Activated CD4-positive, alpha-beta T cell treated with anti-CD3 and anti-CD28 coated beads, Interleukin-2, Interleukin-6, amounts not matched to agents 100 ng/mL and 50 ng/mL, durations not matched to agents 16 hours and 8 hours (primary cell): ENCODE measurements around the gene FBXW2.
"Not testable (repeated sequence)": the region's sequence is repeated elsewhere in the genome, so short reads cannot be mapped to it uniquely, and the experiment has no call there.

Experiments used
- DNase-seq: peaks from one replicate; pipeline ENCODE4 v3.0.0-alpha.2; 2020

FBXW2 gene

DNA sequence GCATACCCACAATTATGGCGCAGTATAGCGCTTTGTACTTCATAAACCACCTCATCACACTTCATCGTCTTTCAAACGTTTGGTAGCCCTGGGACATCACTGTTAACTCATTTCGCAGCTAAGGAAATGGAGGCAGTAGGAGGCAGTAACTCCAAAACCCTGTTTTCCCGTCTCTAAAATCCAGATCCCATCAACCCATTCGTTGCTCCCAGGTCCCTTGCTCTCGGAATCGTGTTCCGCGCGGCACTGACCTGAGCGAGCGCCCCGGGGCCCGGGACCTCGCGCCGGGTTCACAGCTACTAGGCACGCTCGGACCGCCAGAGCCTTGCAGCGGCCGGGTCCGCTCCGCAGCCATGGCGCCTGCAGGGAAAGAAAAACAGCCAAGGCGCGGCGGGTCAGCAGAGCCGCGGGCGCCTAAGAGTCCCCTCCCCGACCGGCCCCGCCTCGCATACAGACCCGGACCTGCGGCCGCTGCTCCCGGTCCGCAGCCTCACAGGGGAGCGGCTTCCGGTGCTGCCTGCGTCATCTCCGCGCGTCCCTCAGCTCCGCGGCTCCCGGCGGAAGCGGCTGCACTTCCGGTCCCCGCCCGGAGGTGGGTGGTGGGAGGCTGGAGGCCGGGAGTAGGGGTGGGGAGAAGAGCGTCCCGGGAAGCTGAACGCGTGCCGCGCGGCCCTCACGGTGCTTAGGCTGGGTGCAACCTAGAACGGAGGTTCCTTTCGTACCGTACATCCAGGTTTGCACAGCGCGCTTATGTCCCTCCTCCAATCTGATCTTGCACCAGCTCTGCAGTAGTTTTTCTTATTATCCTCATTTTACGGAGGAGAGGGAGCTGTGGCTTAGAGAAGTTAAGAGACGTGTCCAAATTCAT, at the start of gene FBXW2:
TSS of gene FBXW2 (minus strand) at position 519 of the 868 bp plus-strand sequence. CDS start 5,158 bp downstream, outside the sequence.
- DNase-seq = peak; percentile 95

DNA sequence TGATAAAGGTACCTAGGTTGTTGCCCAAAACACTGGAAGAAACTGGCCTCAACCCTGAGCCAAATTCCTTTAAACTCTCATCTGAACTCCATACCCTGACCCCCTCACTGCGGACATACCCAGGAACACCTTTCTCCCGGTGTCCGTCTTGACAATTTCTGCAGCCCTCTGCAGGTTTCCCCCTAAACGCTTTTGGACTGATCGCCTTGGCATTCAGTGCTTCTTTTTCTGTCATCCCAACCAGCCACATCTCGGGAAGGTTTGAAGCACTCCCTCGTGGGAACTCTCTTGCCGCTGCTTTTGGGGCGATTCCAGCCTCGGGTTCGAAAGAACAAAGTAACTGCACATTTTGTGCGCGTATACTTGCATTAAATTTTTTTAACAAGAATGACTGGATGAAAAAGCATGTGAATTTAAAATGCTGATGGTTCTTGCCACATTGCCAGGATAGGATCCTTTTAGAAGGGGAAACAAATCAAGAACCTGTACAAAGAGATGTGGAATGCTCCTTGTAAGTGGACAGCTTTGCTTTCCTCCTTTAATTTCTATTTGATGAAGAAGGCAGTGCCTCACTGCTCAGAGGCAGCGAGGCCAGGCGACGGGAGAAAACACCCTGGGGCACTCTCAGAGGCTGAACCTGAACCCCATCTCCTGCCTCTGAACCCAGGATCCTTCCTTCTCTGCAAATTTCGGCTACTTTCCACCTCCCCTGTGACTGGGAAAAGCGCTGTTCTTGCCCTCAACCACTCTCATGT, 48.9 kb upstream of the FBXW2 start:
- DNase-seq = no peak

GRCh38 chr9:120839146-120839545, 45.9 kb upstream of the FBXW2 start:
- DNase-seq = no peak

DNA sequence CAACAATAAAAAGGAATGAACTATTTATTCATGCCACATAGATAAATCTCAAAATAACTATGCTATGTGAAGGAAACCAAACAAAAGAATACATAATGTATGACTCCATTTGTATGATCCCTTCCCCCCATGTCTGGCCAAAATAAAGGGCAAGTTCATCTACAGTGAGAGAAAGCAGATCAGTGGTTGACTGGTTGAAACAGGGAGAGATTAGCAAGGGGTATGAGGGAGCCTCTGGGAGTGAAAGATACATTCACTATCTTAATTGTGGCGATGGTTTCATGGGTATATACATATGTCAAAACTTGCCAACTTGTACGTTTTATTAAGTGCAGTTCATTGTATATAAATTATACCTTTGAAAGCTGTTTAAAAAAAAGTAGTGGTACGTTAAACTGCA, 44.7 kb upstream of the FBXW2 start:
- DNase-seq = no peak

DNA sequence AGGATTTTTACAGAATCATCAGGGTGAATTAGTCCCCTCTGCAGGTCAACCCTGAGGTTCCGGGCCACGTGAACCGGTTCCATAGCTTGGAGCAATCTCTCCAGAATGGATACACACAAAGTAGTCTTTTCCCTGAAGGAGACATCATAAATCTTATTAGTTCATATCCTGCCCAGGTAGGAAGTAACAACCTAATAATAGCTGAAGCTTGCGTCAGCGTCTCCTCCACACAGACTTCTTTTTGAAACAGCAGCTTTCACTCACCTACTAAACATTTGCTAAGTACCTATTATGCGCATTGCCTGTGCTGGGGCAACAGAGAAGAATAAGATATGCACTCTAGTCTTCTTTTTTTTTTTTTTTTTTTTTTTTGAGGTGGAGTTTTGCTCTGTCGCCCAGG, 40.1 kb upstream of the FBXW2 start:
- DNase-seq = no peak

DNA sequence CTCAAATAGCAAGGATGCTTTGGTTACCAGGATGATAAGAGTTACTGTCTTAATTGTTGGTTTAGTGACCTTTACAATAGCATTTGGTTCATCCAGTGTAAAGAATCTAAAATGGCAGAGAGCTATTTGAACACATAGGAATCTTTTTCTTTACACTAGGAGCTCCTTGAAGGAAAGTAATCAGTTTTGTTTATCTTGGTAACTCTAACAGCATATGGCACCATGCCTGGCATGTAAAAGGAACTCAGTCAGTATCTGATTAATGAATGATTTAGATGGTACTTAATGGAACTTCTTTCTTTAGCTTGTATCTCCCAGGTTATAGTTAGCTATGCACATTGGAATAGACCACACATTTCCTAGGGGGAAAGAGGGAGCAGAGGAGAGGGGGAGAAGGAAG, 39.6 kb upstream of the FBXW2 start:
- no peak for DNase-seq

DNA sequence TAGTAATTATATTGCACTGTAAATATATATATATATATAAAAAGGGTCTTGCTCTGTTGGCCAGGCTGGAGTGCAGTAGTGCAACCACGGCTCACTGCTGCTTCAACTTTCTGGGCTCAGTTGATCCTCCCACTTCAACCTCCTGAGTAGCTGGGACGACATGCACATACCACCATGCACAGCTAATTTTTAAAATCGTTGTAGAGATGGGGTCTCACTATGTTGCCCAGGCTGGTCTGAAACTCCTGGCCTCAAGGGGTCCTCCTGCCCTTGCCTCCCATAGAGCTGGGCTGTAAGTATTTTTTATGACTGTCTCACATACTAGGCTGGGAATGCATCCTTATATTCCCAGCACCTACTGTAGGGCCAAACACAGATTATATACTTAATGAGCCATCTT, 37.6 kb upstream of the FBXW2 start:
- DNase-seq = no peak

- DNase-seq = no peak
Observed at GRCh38 chr9:120830151-120830550, 36.9 kb upstream of the FBXW2 start.

DNA sequence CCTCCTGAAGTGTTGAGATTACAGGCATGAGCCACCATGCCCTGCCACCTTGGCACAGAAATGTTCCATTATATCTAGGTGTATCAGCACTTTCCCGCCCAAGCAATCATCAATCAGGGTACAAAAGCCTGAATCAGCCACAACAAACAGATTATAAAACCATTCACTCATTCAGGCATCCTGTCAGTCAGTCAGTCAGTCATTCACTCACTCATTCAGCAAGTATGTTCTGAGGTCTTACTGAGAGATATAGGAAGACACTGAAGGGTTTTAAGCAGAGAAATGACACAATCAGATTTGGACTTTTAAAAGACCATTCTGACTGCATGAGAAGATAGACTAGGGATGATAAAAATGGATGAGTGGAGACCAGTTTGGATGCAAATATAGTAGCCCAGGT, 36.4 kb upstream of the FBXW2 start:
- no peak for DNase-seq

GRCh38 chr9:120820095-120820494, 26.9 kb upstream of the FBXW2 start:
- no peak for DNase-seq

DNA sequence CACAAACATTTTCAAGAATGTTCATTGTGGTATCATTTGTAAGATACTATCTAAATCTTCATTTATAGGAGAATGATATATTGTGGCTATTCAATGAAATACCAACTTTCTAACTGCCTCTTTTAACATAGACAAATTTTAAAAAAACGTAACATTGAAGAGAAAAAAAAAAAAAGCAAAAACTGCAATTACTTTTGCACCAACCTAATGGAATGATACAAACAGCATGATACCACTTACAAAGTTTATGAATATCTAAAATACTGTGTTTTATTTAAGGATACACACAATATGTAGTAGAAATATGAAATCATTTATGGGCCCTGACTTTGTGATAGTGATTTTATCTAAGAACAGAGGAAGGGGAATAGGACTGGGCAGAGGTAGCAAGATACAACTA, 25.4 kb upstream of the FBXW2 start:
- DNase-seq = no peak

GRCh38 chr9:120815075-120815474, 21.9 kb upstream of the FBXW2 start:
- DNase-seq = no peak

- DNase-seq = no peak
Observed at GRCh38 chr9:120808931-120809330, 15.7 kb upstream of the FBXW2 start.

DNA sequence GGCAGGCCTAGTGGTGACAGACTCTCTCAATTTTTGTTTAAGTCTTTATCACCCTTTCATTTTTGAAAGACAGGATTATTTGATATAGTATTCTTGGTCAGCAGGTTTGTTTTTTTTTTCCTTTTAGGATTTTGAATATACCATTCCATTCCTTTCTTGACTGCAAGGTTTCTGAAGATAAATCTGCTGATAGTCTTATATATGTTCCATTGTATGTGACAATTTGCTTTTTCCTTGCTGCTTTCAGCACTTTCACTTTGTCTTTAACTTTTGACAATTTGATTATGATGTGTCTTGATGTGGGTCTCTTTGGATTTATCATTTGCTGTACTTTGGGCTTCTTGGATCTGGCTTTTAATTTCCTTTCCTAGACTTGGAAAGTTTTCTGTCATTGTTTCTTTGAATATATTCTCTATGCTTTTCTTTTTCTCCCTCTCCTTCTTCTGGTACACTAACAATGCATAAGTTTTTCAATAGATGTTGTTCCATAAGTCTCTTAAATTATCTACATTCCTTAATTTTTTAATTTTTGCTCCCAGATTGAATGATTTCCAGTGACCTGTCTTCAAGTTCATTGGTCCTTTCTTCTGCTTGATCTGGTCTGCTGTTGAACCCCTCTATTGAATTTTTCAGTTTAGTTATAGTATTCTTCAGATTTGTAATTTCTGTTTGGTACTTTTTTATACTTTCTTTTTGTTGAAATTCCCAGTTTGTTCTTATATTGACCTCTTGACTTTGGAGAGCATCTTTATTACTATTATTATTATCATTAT, 14.6 kb upstream of the FBXW2 start:
- DNase-seq = no peak

GRCh38 chr9:120804784-120805363, 11.7 kb upstream of the FBXW2 start:
- DNase-seq = not testable (repeated sequence)

GRCh38 chr9:120801441-120801840, 8.2 kb upstream of the FBXW2 start:
- DNase-seq = no peak

DNA sequence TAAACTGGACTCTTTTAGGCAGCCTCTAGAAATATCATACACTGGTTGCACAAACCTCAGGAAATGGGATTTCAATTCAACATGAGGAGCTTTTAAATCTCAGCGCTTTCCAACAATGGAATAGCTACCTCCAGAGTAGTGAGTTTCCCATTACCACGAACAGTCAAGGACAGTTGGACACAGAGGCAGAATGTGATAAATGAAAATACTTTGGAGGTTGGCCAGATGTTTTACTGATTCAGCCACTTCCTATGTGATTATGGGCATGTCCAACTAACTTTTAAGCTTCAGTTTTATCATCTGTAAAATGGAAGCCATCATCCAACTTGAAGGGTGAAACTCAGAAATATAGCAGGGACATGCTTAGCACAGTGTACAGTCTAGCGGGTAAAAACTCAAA, 2.1 kb downstream of the FBXW2 start:
- no peak for DNase-seq

DNA sequence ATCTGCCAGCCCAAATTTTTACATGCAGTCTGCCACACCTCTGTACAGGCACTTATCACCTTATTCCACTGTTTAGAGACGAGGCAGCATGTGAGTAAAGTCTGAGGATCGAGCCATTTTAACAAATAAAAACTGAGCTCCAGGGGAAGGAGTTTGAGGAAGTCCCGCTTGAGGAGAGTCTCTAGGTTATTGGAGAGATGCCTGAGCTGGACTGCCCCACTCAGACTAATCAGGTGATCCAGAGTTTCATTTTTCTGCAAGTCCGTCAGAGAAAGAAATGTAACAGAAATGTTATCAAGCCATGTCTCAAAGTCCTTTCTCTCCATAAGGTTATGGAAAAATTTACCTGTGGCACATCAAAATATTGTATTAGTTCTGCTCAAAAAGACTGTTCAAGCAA, 5.3 kb downstream of the FBXW2 start:
- DNase-seq = no peak

- no peak for DNase-seq
Observed at GRCh38 chr9:120783602-120784047, 9.6 kb downstream of the FBXW2 start.

GRCh38 chr9:120781236-120781635, 12.0 kb downstream of the FBXW2 start:
- no peak for DNase-seq

- DNase-seq = no peak
Observed at GRCh38 chr9:120780367-120780766, 12.8 kb downstream of the FBXW2 start.

DNA sequence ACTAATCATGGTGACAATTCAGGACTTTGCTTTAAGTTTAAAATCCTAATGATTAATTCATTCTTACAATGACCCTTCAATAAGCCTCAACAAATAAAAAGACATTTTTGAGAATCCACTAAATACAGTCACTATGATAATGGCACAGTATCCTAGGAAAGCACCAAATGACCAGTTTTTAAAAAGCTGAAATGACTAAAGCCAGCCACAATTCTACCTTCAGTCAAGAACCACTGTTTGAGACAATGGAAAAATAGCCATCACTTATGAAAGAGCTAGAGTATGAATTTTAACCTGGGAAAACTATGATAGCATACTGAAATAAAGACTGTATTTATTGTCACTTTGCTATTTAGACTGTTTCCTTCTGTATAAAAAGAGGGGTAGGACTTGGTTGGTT, 14.0 kb downstream of the FBXW2 start:
- DNase-seq = no peak

- DNase-seq = no peak
Observed at GRCh38 chr9:120778758-120779157, 14.5 kb downstream of the FBXW2 start.
